HEK293 (cell line): ENCODE data around the gene RBM18.

Experiments
- CTCF ChIA-PET: fragments of 350-600 bp; formaldehyde crosslinking; extraction: SDS; loops from one replicate; lab custom pipeline; 2021; ENCODE audit warnings: antibody characterized with exemption; lab: Yijun Ruan, JAX
- POLR2A ChIA-PET: fragments of 300-600 bp; formaldehyde crosslinking; extraction: SDS; loops from one replicate; lab custom pipeline; 2020; ENCODE audit warnings: antibody characterized with exemption, inconsistent platforms; lab: Yijun Ruan, JAX
- H3K27ac ChIP-seq: fragments of 200-500 bp; sonication (Bioruptor generic); 2 replicates; pipeline ENCODE4 v1.5.1; 2014; ENCODE audit warnings: low read depth, low read length, control low read depth, inconsistent platforms; ENCODE audit errors: extremely low read depth
- H3K36me3 ChIP-seq, 2 experiments: fragments of 200-500 bp in 1 of 2; sonication (Bioruptor generic) in 1 of 2; 1 replicate in 1 of 2; 2 replicates in 1 of 2; pipeline ENCODE4 v1.5.1; 2014 to 2017; ENCODE audit warnings: inconsistent platforms in 2 of 2, low read length in 2 of 2; ENCODE audit not compliant: control insufficient read depth in 2 of 2, insufficient read depth in 1 of 2
- H3K4me1 ChIP-seq: fragments of 200-500 bp; sonication (Bioruptor generic); 2 replicates; pipeline ENCODE4 v1.5.1; 2014; ENCODE audit warnings: mild to moderate bottlenecking, low read length, inconsistent platforms; ENCODE audit not compliant: control insufficient read depth, insufficient read depth
- H3K4me3 ChIP-seq: 2 replicates; pipeline ENCODE4 v1.5.1; 2011; ENCODE audit warnings: low read depth, mild to moderate bottlenecking, control low read depth, low read length, moderate library complexity
- H3K9me3 ChIP-seq: fragments of 200-500 bp; sonication (Bioruptor generic); 2 replicates; pipeline ENCODE4 v1.5.1; 2014; ENCODE audit warnings: low read depth, low read length, inconsistent platforms; ENCODE audit not compliant: control insufficient read depth, insufficient read depth
- FEZF1 ChIP-seq: fragments of 450-650 bp; formaldehyde crosslinking; IDR thresholded peaks from 2 replicates; pipeline ENCODE4 v1.5.1; 2016; ENCODE audit warnings: missing biosample characterization, missing genetic modification characterization
- HOXA7 ChIP-seq: sonication (generic); formaldehyde crosslinking; IDR thresholded peaks from 2 replicates; pipeline ENCODE4 v1.8.1; 2022; ENCODE audit warnings: missing genetic modification reagents, borderline replicate concordance
- KLF10 ChIP-seq: fragments of 450-650 bp; IDR thresholded peaks from 2 replicates; pipeline ENCODE4 v1.5.1; 2018; ENCODE audit warnings: missing biosample characterization, mild to moderate bottlenecking, missing genetic modification characterization
- KLF9 ChIP-seq: fragments of 450-650 bp; formaldehyde crosslinking; IDR thresholded peaks from 2 replicates; pipeline ENCODE4 v1.5.1; 2016; ENCODE audit warnings: missing biosample characterization, missing genetic modification characterization, low read depth
- MYNN ChIP-seq: fragments of 450-650 bp; formaldehyde crosslinking; IDR thresholded peaks from 2 replicates; pipeline ENCODE4 v1.5.1; 2016; ENCODE audit warnings: missing biosample characterization, missing genetic modification characterization, borderline replicate concordance
- SCRT2 ChIP-seq: fragments of 450-650 bp; formaldehyde crosslinking; IDR thresholded peaks from 2 replicates; pipeline ENCODE4 v1.5.1; 2016; ENCODE audit warnings: missing biosample characterization, missing genetic modification characterization
- SP3 ChIP-seq: fragments of 450-650 bp; formaldehyde crosslinking; IDR thresholded peaks from 2 replicates; pipeline ENCODE4 v1.5.1; 2016; ENCODE audit warnings: missing biosample characterization, missing genetic modification characterization
- ZBTB1 ChIP-seq: fragments of 450-650 bp; formaldehyde crosslinking; IDR thresholded peaks from 2 replicates; pipeline ENCODE4 v1.5.1; 2016; ENCODE audit warnings: missing biosample characterization, missing genetic modification characterization
- ZFP37 ChIP-seq: fragments of 450-650 bp; formaldehyde crosslinking; IDR thresholded peaks from 2 replicates; pipeline ENCODE4 v1.5.1; 2016; ENCODE audit warnings: missing biosample characterization, missing genetic modification characterization
- ZNF10 ChIP-seq: fragments of 450-650 bp; formaldehyde crosslinking; IDR thresholded peaks from 2 replicates; pipeline ENCODE4 v1.5.1; 2017; ENCODE audit warnings: missing biosample characterization, missing genetic modification characterization
- ZNF114 ChIP-seq: fragments of 450-650 bp; formaldehyde crosslinking; IDR thresholded peaks from 2 replicates; pipeline ENCODE4 v1.5.0; 2017; ENCODE audit warnings: missing biosample characterization, missing genetic modification characterization
- ZNF175 ChIP-seq: fragments of 450-650 bp; formaldehyde crosslinking; IDR thresholded peaks from 2 replicates; pipeline ENCODE4 v1.5.1; 2016; ENCODE audit warnings: missing biosample characterization, missing genetic modification characterization
- ZNF239 ChIP-seq: fragments of 450-650 bp; formaldehyde crosslinking; IDR thresholded peaks from 2 replicates; pipeline ENCODE4 v1.5.1; 2016; ENCODE audit warnings: missing biosample characterization, missing genetic modification characterization
- ZNF341 ChIP-seq: fragments of 450-650 bp; formaldehyde crosslinking; IDR thresholded peaks from 2 replicates; pipeline ENCODE4; 2016; ENCODE audit warnings: low read depth, missing biosample characterization, missing genetic modification characterization
- ZNF423 ChIP-seq: fragments of 450-650 bp; formaldehyde crosslinking; IDR thresholded peaks from 2 replicates; pipeline ENCODE4 v1.5.1; 2016; ENCODE audit warnings: missing biosample characterization, missing genetic modification characterization
- ZNF426 ChIP-seq: fragments of 450-650 bp; formaldehyde crosslinking; IDR thresholded peaks from 2 replicates; pipeline ENCODE4 v1.5.1; 2017; ENCODE audit warnings: missing biosample characterization, missing genetic modification characterization, mild to moderate bottlenecking, inconsistent platforms, moderate library complexity
- ZNF48 ChIP-seq: fragments of 450-650 bp; formaldehyde crosslinking; IDR thresholded peaks from 2 replicates; pipeline ENCODE4 v1.5.1; 2016; ENCODE audit warnings: missing biosample characterization, missing genetic modification characterization
- ZNF488 ChIP-seq: fragments of 450-650 bp; formaldehyde crosslinking; IDR thresholded peaks from 2 replicates; pipeline ENCODE4 v1.5.1; 2016; ENCODE audit warnings: missing biosample characterization, missing genetic modification characterization
- ZNF629 ChIP-seq: fragments of 450-650 bp; formaldehyde crosslinking; IDR thresholded peaks from 2 replicates; pipeline ENCODE4 v1.5.1; 2017; ENCODE audit warnings: missing biosample characterization, missing genetic modification characterization
- ZNF777 ChIP-seq: fragments of 450-650 bp; formaldehyde crosslinking; IDR thresholded peaks from 2 replicates; pipeline ENCODE4 v1.5.1; 2017; ENCODE audit warnings: missing biosample characterization, missing genetic modification characterization, borderline replicate concordance
- ZNF792 ChIP-seq: fragments of 450-650 bp; formaldehyde crosslinking; IDR thresholded peaks from 2 replicates; pipeline ENCODE4 v1.5.1; 2016; ENCODE audit warnings: missing biosample characterization, missing genetic modification characterization
- ZNF837 ChIP-seq: fragments of 450-650 bp; formaldehyde crosslinking; IDR thresholded peaks from 2 replicates; pipeline ENCODE4 v1.5.1; 2016; ENCODE audit warnings: missing biosample characterization, missing genetic modification characterization
- TF ChIP-seq, protein P1 (sequence below): fragments of 450-650 bp; formaldehyde crosslinking; IDR thresholded peaks from 2 replicates; pipeline ENCODE4 v1.5.1; 2017; ENCODE audit warnings: missing biosample characterization, missing genetic modification characterization

RBM18 gene

GRCh38 chr9:122274055-122274454 lies 9.4 kb upstream of the RBM18 start (continued):
- TF ChIP-seq ZNF10 (tag by site-specific recombination) (no peak), SCRT2 (no peak), ZNF792 (tag by site-specific recombination) (no peak), ZNF239 (tag by site-specific recombination) (no peak), FEZF1 (tag by site-specific recombination) (no peak), ZNF629 (no peak), ZNF114 (tag by site-specific recombination) (no peak), ZNF777 (tag by site-specific recombination) (no peak)

- no peak for TF ChIP-seq ZFP37 (tag by site-specific recombination)
- no peak overlapping the region for H3K27ac ChIP-seq
- peaks cover 0 to 25% of the 10 kb centered on the region in 2 experiments; a peak in 1 of 3 replicates for H3K36me3 ChIP-seq
- ChIA-PET CTCF (interaction anchor here (0.6 kb wide), 1 partner anchor 88 kb away, joined by 3 read pairs; no protein-coding TSS in a partner anchor), POLR2A (no interaction called here)
- H3K4me1 ChIP-seq = no peaks in the 10 kb centered on the region
- H3K4me3 ChIP-seq = no peak overlapping the region
- no peaks in the 10 kb centered on the region for H3K9me3 ChIP-seq
These were observed 3.6 kb upstream of the RBM18 start for GRCh38 chr9:122268041-122268814.

- TF ChIP-seq ZNF837 (tag by site-specific recombination) (no peak), ZNF488 (tag by site-specific recombination) (no peak), ZNF175 (no peak), KLF9 (0 out of 2 replicates have a peak, but pooled peaks have one; percentile 1), KLF10 (tag by site-specific recombination) (0 out of 2 replicates have a peak, but pooled peaks have one; percentile 4), MYNN (tag by site-specific recombination) (no peak), SCRT2 (peak; percentile 4; the same call in 1 of the 2 replicates)
- H3K4me1 ChIP-seq = peaks cover 4% of the 10 kb centered on the region
- no peaks in the 10 kb centered on the region for H3K9me3 ChIP-seq
- ChIA-PET POLR2A (interaction anchor here (0.6 to 1.9 kb wide), 11 partner anchors 7 to 888 kb away, joined by 3 to 8 read pairs (median 4); partner anchors contain the start of genes LHX6 and RABGAP1), CTCF (interaction anchor here (0.7 to 2.3 kb wide), 10 partner anchors 10 to 1063 kb away, joined by 3 to 7 read pairs (median 4); no protein-coding TSS in a partner anchor)
- H3K27ac ChIP-seq = peak overlapping the region; percentile 56; the same call in 1 of the 2 replicates
- peak overlapping the region; percentile 89 for H3K4me3 ChIP-seq
- peaks cover 0 to 15% of the 10 kb centered on the region in 2 experiments; a peak in 2 of 3 replicates for H3K36me3 ChIP-seq
These were observed 692 bp upstream of the RBM18 start for GRCh38 chr9:122265149-122265915.

DNA sequence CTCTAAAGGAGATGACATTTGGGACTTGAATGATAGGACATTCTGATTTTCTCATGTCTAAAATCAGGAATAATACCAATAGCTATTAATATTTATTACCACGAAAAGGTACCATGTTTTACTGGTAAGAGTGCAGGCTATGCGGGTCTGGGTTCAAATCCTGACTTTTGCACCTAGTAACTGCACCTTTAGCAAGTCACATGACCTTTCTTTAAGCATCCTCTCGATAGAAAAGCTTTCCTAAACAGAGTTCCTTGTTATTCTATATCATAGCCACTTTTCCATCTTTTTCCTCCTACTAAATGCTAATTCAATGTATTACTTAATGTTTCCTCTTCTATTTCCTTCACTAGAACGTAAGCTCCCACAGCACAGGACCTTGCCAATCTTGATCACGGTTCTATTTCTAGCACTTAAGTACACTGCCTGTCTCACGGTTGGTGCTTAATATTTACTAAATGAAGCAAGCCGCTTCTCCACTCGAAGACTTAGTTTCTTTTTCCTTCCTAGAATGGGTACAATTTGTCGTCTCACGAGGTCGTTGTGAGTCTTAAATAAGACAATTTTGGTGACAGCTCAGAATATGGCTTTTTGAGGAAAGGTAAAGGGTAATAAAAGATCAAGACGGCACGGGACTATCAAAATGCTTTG lies 816 bp downstream of the RBM18 start:
- H3K36me3 ChIP-seq = peaks cover under 1 to 30% of the 10 kb centered on the region in 2 experiments
- peak overlapping the region; percentile 56; the same call in 1 of the 2 replicates for H3K27ac ChIP-seq
- peaks cover 4% of the 10 kb centered on the region for H3K4me1 ChIP-seq
- TF ChIP-seq ZNF341 (no peak), SP3 (tag by site-specific recombination) (no peak), ZBTB1 (tag by site-specific recombination) (no peak), ZNF48 (tag by site-specific recombination) (no peak), MYNN (tag by site-specific recombination) (no peak), HOXA7 (CRISPR knock-in tag) (no peak), SCRT2 (no peak), ZNF426 (tag by site-specific recombination) (no peak), ZNF423 (tag by site-specific recombination) (no peak)
- TF ChIP-seq, protein P1, sequence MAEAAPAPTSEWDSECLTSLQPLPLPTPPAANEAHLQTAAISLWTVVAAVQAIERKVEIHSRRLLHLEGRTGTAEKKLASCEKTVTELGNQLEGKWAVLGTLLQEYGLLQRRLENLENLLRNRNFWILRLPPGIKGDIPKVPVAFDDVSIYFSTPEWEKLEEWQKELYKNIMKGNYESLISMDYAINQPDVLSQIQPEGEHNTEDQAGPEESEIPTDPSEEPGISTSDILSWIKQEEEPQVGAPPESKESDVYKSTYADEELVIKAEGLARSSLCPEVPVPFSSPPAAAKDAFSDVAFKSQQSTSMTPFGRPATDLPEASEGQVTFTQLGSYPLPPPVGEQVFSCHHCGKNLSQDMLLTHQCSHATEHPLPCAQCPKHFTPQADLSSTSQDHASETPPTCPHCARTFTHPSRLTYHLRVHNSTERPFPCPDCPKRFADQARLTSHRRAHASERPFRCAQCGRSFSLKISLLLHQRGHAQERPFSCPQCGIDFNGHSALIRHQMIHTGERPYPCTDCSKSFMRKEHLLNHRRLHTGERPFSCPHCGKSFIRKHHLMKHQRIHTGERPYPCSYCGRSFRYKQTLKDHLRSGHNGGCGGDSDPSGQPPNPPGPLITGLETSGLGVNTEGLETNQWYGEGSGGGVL (tag by site-specific recombination) = no peak
- POLR2A ChIA-PET = interaction anchor here (0.7 to 1.9 kb wide), 8 partner anchors 9 to 677 kb away, joined by 3 to 8 read pairs (median 4); partner anchors contain the start of gene RABGAP1
- CTCF ChIA-PET = interaction anchor here (0.6 to 5.3 kb wide), 10 partner anchors 9 to 639 kb away, joined by 3 to 19 read pairs (median 4); no protein-coding TSS in a partner anchor
- H3K4me3 ChIP-seq = peak overlapping the region; percentile 89
- H3K9me3 ChIP-seq = no peaks in the 10 kb centered on the region
